Liver (tissue), 3 donors: Measurements from ENCODE around the gene KRTAP1-3.

ENCODE experiments used
- EGR1 ChIP-seq, 2 donors: IDR thresholded peaks; 2 replicates each; pipeline ENCODE4 v1.6.1; 2016 to 2018; ENCODE audit warnings: antibody characterized with exemption in 2 of 2, low read depth in 2 of 2
- HNF4G ChIP-seq: IDR thresholded peaks from 2 replicates; pipeline ENCODE4 v1.6.1; 2016; ENCODE audit warnings: antibody characterized with exemption
- JUND ChIP-seq, 2 donors: IDR thresholded peaks; 2 replicates each; pipeline ENCODE4 v1.6.1; 2016; ENCODE audit warnings: antibody characterized with exemption in 2 of 2
- RAD21 ChIP-seq, 2 donors: IDR thresholded peaks; 2 replicates each; pipeline ENCODE4 v1.6.1; 2016; ENCODE audit warnings: antibody characterized with exemption in 2 of 2, mild to moderate bottlenecking in 2 of 2
- RXRA ChIP-seq, 2 donors: IDR thresholded peaks; 2 replicates each; pipeline ENCODE4 v1.6.1; 2017 to 2018; ENCODE audit warnings: antibody characterized with exemption in 2 of 2, mild to moderate bottlenecking in 1 of 2
- SP1 ChIP-seq: IDR thresholded peaks from 2 replicates; pipeline ENCODE4 v1.6.1; 2018; ENCODE audit warnings: antibody characterized with exemption, mild to moderate bottlenecking
- YY1 ChIP-seq: IDR thresholded peaks from 2 replicates; pipeline ENCODE4 v1.6.1; 2016; ENCODE audit warnings: antibody characterized with exemption, mild to moderate bottlenecking
- TF ChIP-seq, protein P1 (sequence below): fragments of 150-350 bp; IDR thresholded peaks from 2 replicates; pipeline ENCODE4 v1.5.1; 2017; ENCODE audit warnings: improper control_type of control experiment, low read depth, low read length; ENCODE audit not compliant: missing input control
- TF ChIP-seq, protein P2 (sequence below): IDR thresholded peaks from 2 replicates; pipeline ENCODE4 v1.6.1; 2016; ENCODE audit warnings: antibody characterized with exemption
- donor health status: healthy.
- donor health status: healthy.

DNA sequence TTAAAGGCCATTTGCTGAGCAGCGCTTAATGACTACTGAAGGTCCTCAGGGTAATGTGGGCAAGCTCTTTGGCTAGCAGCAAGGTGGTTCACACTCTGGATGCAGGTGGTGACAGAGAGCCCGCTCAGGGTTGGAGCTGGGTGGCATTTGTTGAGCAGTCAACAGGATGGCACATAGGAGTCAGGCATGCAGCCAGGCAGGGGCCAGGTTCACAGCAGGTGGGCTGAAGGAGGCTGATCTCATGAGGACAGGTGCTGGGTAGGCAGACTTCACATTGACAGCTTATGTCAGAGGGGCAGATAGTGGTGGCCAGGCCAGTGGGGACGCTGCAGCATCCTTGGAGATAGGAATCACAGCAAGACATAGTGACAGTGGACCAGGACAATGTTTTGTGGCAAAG, 30.3 kb downstream of the KRTAP1-3 start:
- TF ChIP-seq HNF4G (no peak), EGR1 (IDR thresholded peaks at IDR 0.05; ENCODE audit: low read depth in 2 of 2) (no peak), SP1 (no peak), RAD21 (IDR thresholded peaks at IDR 0.05) (no peak), YY1 (no peak), JUND (IDR thresholded peaks at IDR 0.05) (no peak), RXRA (IDR thresholded peaks at IDR 0.05) (no peak)
- TF ChIP-seq, protein P1, sequence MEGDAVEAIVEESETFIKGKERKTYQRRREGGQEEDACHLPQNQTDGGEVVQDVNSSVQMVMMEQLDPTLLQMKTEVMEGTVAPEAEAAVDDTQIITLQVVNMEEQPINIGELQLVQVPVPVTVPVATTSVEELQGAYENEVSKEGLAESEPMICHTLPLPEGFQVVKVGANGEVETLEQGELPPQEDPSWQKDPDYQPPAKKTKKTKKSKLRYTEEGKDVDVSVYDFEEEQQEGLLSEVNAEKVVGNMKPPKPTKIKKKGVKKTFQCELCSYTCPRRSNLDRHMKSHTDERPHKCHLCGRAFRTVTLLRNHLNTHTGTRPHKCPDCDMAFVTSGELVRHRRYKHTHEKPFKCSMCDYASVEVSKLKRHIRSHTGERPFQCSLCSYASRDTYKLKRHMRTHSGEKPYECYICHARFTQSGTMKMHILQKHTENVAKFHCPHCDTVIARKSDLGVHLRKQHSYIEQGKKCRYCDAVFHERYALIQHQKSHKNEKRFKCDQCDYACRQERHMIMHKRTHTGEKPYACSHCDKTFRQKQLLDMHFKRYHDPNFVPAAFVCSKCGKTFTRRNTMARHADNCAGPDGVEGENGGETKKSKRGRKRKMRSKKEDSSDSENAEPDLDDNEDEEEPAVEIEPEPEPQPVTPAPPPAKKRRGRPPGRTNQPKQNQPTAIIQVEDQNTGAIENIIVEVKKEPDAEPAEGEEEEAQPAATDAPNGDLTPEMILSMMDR: no peak
- TF ChIP-seq, protein P2, sequence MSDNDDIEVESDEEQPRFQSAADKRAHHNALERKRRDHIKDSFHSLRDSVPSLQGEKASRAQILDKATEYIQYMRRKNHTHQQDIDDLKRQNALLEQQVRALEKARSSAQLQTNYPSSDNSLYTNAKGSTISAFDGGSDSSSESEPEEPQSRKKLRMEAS: no peak
